Small intestine (tissue), 7 donors: ENCODE measurements around the gene GPR17. TPM values are rescaled to one million over a fixed set of nuclear protein-coding genes. Genes with fewer than 3 reads are reported as not detected.

Experiments used
- DNase-seq, 2 donors: peaks; one replicate each; pipeline versions ENCODE4 v3.0.0 to v3.0.0-alpha.2; 2013
- FAIRE-seq: peaks from 2 replicates; lab custom pipeline; 2012; peaks lifted over from hg19 to GRCh38; lab: Jason Lieb, UNC
- H3K27ac ChIP-seq, 3 donors: one replicate each; pipeline ENCODE4 v1.5.1; 2013; ENCODE audit warnings: low read length in 2 of 3, mild to moderate bottlenecking in 2 of 3, control low read depth in 1 of 3, inconsistent platforms in 1 of 3, low read depth in 1 of 3, moderate library complexity in 1 of 3
- H3K27me3 ChIP-seq, 3 donors: one replicate each; pipeline ENCODE4 v1.6.1; 2013; ENCODE audit warnings: low read length in 3 of 3, inconsistent platforms in 1 of 3; ENCODE audit not compliant: control insufficient read depth in 3 of 3, insufficient read depth in 3 of 3
- H3K36me3 ChIP-seq, 3 donors: one replicate each; pipeline ENCODE4 v1.6.1; 2013; ENCODE audit warnings: low read length in 3 of 3, inconsistent platforms in 1 of 3, low read depth in 1 of 3, mild to moderate bottlenecking in 1 of 3, moderate library complexity in 1 of 3; ENCODE audit not compliant: control insufficient read depth in 3 of 3, insufficient read depth in 2 of 3
- H3K4me1 ChIP-seq, 3 donors: one replicate each; pipeline ENCODE4 v1.6.1; 2013; ENCODE audit warnings: low read length in 2 of 3, inconsistent platforms in 1 of 3, low read depth in 1 of 3, mild to moderate bottlenecking in 1 of 3, moderate library complexity in 1 of 3; ENCODE audit not compliant: control insufficient read depth in 3 of 3, insufficient read depth in 2 of 3
- H3K4me3 ChIP-seq, 3 donors: one replicate each; pipeline ENCODE4 v1.5.1; 2013; ENCODE audit warnings: low read length in 3 of 3, control low read depth in 1 of 3, inconsistent platforms in 1 of 3, low read depth in 1 of 3, mild to moderate bottlenecking in 1 of 3, moderate library complexity in 1 of 3
- H3K9me3 ChIP-seq, 2 donors: one replicate each; pipeline ENCODE4 v1.6.1; 2013; ENCODE audit warnings: low read depth in 1 of 2, low read length in 1 of 2; ENCODE audit not compliant: control insufficient read depth in 2 of 2, insufficient read depth in 1 of 2
- WGBS, 3 donors: extraction: QIAGEN DNeasy Blood & Tissue Kit; methylation state at CpG; one replicate each; pipeline ENCODE4 v1.1.7; 2013; 5-methylcytosine and 5-hydroxymethylcytosine counted together
- polyA plus RNA-seq, 4 donors: library from polyadenylated mRNA; stranded (reverse) in 3 of 4; unstranded in 1 of 4; fragments of 200-250 nt in 3 of 4; fragments of 120-200 nt in 1 of 4; gene quantifications; one replicate each; pipeline versions ENCODE4 v1.2.1 to v1.2.3, GENCODE V29; 2013
- donor health status: healthy with polysubstance abuse.
- donor health status: control.
- donor health status: control.
- donor health status: Bipolar disorder and iron deficiency.
- donor health status: healthy.

GPR17 gene
- polyA plus RNA-seq, 4 donors: 0.18 to 0.56 TPM; not detected in 2

DNA sequence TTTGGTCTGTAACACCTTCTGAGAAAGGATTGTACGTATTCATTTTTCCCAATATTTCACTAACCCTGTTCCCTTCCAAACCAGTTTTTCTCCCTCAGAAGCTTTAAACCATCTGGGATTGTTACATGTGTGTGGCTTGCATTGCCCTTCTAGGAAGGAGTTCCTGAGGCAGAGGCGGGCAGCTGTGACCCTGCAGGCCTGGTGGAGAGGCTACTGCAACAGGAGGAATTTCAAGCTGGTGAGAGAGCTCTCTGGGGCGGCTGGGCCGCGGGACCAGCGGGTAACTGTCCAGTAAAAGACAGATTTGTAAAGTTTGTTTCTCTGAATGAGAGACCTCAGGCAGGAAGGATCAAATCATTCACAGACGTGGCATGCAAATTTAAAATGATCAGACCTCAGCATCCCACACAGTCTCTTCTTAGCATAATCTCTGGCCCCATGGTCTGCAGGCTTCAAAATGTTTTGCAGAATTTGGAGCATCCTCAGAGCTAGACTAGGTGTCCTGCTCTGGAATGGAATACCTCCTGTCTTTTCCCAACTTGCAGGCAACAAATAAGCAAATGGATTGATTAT is 40.2 kb upstream of the GPR17 start:
- Histone ChIP-seq H3K4me3 (no peak overlapping the region), H3K4me1 (no peaks in the 10 kb centered on the region), H3K36me3 (peaks cover 0 to 68% (median 26%) of the 10 kb centered on the region in 3 donors), H3K9me3 (peaks cover 0 to 17% of the 10 kb centered on the region in 2 donors), H3K27ac (no peak overlapping the region), H3K27me3 (no peaks in the 10 kb centered on the region)
- FAIRE-seq (no peak), DNase-seq (no peak)
- 85 to 94% (median 87%) methylated on average over 7 of the region's 7 CpGs for WGBS, 3 donors

DNA sequence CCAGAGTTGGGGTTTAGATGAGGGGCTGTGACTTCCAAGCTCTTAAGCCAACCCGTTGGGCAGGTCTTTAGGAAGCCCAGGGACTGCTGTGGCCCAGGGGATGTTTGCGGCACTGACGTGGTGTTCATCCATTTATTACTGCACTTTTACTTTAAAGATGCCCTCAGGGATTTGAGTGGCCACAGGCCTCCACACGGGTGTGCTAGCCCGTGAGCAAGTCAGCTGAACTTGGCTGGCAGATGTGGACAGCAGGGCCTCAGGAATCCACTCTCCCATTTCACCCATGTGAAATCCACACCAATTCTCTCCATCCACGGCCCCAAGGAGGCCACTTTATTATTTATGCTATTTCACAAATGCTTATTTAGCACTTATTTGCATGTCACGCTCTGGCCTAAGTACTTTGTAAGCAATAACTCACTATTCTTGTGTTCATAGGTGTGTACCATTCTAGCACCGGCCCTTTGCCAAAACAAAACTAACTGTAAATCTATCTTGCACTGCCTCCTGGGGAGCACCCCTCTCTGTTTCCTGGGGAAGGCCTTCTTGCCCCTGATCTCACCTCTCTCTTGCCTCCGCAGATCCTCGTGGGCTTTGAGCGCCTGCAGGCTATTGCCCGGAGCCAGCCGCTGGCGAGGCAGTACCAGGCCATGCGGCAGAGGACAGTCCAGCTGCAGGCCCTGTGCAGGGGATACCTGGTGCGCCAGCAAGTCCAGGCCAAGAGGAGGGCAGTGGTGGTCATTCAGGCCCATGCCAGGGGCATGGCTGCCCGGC is 39.1 kb upstream of the GPR17 start:
- H3K27me3 ChIP-seq: no peaks in the 10 kb centered on the region
- DNase-seq (no peak), FAIRE-seq (no peak)
- no peak overlapping the region for H3K27ac ChIP-seq
- 88 to 92% (median 91%) methylated on average over 17 of the region's 17 CpGs for WGBS, 3 donors
- no peaks in the 10 kb centered on the region for H3K4me1 ChIP-seq
- H3K36me3 ChIP-seq: peaks cover 0 to 78% (median 34%) of the 10 kb centered on the region in 3 donors
- peaks cover 0 to 27% of the 10 kb centered on the region in 2 donors for H3K9me3 ChIP-seq
- no peak overlapping the region for H3K4me3 ChIP-seq

DNA sequence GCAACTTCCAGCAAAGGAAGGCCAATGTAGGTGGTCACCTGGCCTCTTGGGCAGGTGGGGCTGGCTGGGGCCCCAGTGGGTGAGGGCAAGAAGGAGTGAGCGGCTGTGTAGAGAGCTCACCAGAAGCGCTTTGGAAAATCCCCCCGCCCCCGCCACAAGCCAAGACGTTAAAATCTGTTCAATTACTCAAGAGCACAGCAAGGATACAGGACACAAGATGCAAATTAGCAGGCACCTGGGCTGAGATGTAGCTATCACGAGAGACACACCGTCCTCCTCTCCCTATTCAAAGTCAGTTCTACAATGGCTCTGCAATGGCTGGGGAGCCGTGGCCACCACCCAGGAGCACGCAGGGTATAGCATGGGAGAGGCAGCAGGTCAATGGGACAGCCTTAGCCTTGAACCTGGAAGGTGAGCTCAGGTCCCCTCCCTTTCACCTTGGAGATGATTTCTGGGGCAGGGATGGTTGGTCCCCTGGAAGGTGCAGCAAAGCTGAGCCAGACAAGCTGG is 38.5 kb upstream of the GPR17 start:
- H3K36me3 ChIP-seq: peaks cover 0 to 80% (median 37%) of the 10 kb centered on the region in 3 donors
- H3K27me3 ChIP-seq: no peaks in the 10 kb centered on the region
- no peaks in the 10 kb centered on the region for H3K4me1 ChIP-seq
- DNase-seq (no peak), FAIRE-seq (no peak)
- H3K9me3 ChIP-seq: peaks cover 0 to 30% of the 10 kb centered on the region in 2 donors
- H3K4me3 ChIP-seq: no peak overlapping the region
- WGBS, 3 donors: 86 to 96% (median 88%) methylated on average over 9 of the region's 9 CpGs
- no peak overlapping the region for H3K27ac ChIP-seq

DNA sequence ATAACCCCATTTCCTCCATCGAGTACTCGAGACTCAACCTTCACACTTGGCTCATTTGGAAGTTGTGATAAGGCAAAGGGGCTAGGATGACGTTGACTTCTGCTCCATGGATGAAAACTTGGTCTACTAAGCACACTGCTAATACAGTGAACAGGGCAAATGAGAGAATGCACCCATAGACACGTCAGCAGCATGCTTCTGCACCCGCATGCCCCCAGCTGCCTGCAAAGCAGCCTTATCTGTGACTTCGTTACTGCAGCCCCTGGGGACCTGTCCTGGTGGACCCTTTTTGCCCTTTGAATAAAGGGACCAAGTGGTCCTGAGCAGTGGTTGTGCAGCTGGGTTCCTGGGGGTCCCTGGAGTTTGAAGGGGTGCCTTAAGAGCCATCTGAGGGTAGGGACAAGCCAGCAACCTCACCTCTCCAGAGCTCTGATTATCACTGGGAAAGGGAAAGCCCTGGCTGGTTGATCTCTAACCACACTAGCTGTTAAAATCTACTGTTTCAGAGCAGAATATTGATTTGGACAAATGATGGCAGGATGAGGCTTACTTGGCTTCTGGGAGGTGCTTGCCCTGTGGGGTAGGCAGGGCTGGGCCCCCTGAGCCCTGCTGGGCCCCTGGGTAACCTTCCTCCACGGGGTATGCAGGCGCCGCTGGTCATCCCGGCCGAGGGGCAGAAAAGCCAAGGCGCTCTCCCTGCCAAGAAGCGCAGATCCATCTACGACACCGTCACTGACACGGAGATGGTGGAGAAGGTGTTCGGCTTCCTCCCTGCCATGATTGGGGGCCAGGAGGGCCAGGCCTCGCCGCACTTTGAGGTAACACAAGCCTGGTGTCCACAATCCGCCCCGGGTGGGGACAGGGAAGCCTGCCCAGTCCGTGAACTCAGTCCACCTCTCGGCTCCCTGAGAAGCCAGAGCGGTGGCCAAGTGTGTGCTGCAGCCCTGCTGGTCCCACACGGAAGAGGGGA is 37.6 kb upstream of the GPR17 start:
- 81 to 90% (median 86%) methylated on average over 24 to 25 of the region's 25 CpGs for WGBS, 3 donors
- H3K4me3 ChIP-seq: no peak overlapping the region
- H3K27me3 ChIP-seq: no peaks in the 10 kb centered on the region
- peaks cover 0 to 81% (median 38%) of the 10 kb centered on the region in 3 donors for H3K36me3 ChIP-seq
- H3K4me1 ChIP-seq: no peaks in the 10 kb centered on the region
- FAIRE-seq: no peak
- no peak overlapping the region for H3K27ac ChIP-seq
- H3K9me3 ChIP-seq: peaks cover 0 to 27% of the 10 kb centered on the region in 2 donors
- no peak for DNase-seq

DNA sequence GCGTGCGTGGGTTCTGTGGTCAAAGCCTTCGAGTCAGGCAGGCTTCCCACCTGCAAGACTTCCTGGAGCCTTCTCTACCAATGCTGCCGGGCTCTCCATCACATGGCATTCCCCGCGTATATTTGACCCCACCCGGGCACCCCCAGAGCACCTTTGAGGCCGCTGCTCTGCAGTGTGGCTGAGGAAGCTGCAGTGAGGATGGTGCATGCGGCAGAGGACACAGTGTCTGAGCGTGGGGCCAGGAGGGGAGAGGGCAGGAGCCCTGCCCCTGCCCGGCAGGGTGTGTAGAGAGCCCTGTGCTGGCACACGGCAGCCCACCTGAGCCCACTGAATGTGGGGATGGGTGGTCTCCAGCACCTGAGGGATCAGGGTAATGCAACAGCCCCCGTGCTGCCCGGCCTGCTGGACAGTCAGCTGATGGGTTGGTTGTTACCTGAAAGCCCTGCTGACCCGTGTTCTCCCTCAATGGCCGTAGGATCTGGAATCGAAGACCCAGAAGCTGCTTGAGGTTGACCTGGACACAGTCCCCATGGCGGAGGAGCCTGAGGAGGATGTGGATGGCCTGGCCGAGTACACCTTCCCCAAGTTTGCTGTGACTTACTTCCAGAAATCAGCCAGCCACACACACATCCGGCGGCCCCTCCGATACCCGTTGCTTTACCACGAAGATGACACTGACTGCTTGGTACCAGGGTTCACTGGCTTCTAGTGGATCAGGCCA is 36.8 kb upstream of the GPR17 start:
- FAIRE-seq: no peak
- Histone ChIP-seq H3K36me3 (peaks cover 0 to 87% (median 37%) of the 10 kb centered on the region in 3 donors), H3K9me3 (peaks cover 0 to 29% of the 10 kb centered on the region in 2 donors), H3K27ac (no peak overlapping the region), H3K4me3 (no peak overlapping the region), H3K27me3 (no peaks in the 10 kb centered on the region), H3K4me1 (no peaks in the 10 kb centered on the region)
- WGBS, 3 donors: 88 to 92% (median 91%) methylated on average over 23 to 24 of the region's 24 CpGs
- no peak for DNase-seq

DNA sequence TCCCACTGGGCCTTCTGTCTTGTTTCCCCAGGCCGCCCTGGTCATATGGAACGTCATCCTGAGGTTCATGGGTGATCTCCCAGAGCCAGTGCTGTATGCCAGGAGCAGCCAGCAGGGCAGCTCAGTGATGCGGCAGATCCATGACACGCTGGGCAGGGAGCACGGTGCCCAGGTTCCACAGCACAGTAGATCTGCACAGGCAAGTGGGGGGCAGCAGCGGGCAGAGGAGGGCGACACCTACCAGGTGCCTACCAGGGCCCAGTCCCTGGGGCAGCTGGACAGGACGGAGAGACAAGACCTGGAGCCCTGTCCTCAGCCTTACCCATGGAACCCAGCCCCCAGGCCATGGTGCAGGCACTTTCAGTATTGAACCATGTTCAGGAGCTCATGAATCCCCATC is 36.1 kb upstream of the GPR17 start:
- WGBS, 3 donors: 93 to 95% (median 95%) methylated on average over 8 of the region's 8 CpGs
- Histone ChIP-seq H3K4me3 (no peak overlapping the region), H3K27ac (no peak overlapping the region), H3K4me1 (no peaks in the 10 kb centered on the region), H3K36me3 (peaks cover 0 to 91% (median 41%) of the 10 kb centered on the region in 3 donors), H3K9me3 (peaks cover 0 to 29% of the 10 kb centered on the region in 2 donors), H3K27me3 (no peaks in the 10 kb centered on the region)
- FAIRE-seq: no peak
- no peak for DNase-seq

DNA sequence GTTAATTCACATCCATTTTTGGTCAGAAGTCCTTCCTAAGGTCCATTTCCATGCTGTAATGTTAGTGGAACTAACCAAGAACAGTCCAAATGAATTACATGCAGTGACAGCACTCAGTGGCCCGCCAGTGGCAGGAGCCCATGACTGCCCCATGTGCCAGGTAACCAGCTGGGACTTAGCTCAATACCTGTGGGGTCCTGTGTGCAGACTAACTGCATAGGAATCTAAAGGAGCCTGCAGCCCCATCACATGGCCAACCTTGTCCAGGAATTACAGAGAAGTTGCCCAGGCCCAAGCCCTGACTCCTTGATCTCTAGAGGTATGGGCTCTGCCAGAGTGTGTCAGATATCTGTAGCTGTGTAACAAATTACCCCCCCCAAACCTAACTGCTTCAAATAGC is 35.4 kb upstream of the GPR17 start:
- Histone ChIP-seq H3K4me3 (no peak overlapping the region), H3K36me3 (peaks cover 0 to 92% (median 41%) of the 10 kb centered on the region in 3 donors), H3K9me3 (peaks cover 0 to 29% of the 10 kb centered on the region in 2 donors), H3K4me1 (no peaks in the 10 kb centered on the region), H3K27me3 (no peaks in the 10 kb centered on the region), H3K27ac (no peak overlapping the region)
- WGBS, 3 donors: 80 to 100% (median 86%) methylated on average over 1 of the region's 1 CpG
- DNase-seq (no peak), FAIRE-seq (no peak)
